Lower leg skin (tissue), 3 donors: Measurements from ENCODE around the gene IFNA21.
"Not testable (repeated sequence)": the region's sequence is repeated elsewhere in the genome, so short reads cannot be mapped to it uniquely, and the experiment has no call there.

ENCODE experiments used
- CTCF ChIP-seq, 3 donors: fragments of 450-650 bp; IDR thresholded peaks; one replicate each; pipeline ENCODE4 v1.5.1; 2016; ENCODE audit warnings: antibody characterized with exemption in 3 of 3, mild to moderate bottlenecking in 3 of 3, moderate library complexity in 2 of 3
- POLR2A ChIP-seq, 2 donors: fragments of 450-650 bp; IDR thresholded peaks; one replicate each; pipeline ENCODE4 v1.6.1; 2016 to 2017; ENCODE audit warnings: antibody characterized with exemption in 2 of 2, mild to moderate bottlenecking in 1 of 2, moderate library complexity in 1 of 2

- TF ChIP-seq CTCF, POLR2A (IDR thresholded peaks at IDR 0.05): not testable (repeated sequence)
These were observed 38.3 kb downstream of the IFNA21 start for GRCh38 chr9:21128186-21128585.
